ENCODE measurements around the gene NR6A1.

Gene NR6A1

GRCh38 chr9:124631326-124631725 lies 139.8 kb downstream of the NR6A1 start:
- DNase-seq (ENCODE audit: low spot score), result no peak
- in situ Hi-C loops (cut with MboI; ENCODE audit: low pct_unique_long_range_greater_than_20kb, low sequenced_read_pairs, unreplicated experiment), result loop anchor here (5.0 kb wide), 1 partner anchor 76 kb away; no protein-coding TSS in a partner anchor
- TF ChIP-seq CTCF (IDR thresholded peaks at IDR 0.05; ENCODE audit: extremely low read depth, insufficient read depth, missing control alignments), result no peak

GRCh38 chr9:124629600-124629999 lies 141.5 kb downstream of the NR6A1 start:
- in situ Hi-C loops (cut with MboI; ENCODE audit: low pct_unique_long_range_greater_than_20kb, low sequenced_read_pairs, unreplicated experiment), result loop anchor here (10.0 kb wide), 1 partner anchor 745 kb away; no protein-coding TSS in a partner anchor
- no peak for TF ChIP-seq CTCF (IDR thresholded peaks at IDR 0.05; ENCODE audit: extremely low read depth, insufficient read depth, missing control alignments)
- peak; percentile 29 for DNase-seq (ENCODE audit: low spot score)

GRCh38 chr9:124628741-124629140 lies 142.4 kb downstream of the NR6A1 start:
- in situ Hi-C loops (cut with MboI; ENCODE audit: low pct_unique_long_range_greater_than_20kb, low sequenced_read_pairs, unreplicated experiment), result loop anchor here (10.0 kb wide), 1 partner anchor 746 kb away; no protein-coding TSS in a partner anchor
- DNase-seq (ENCODE audit: low spot score), result no peak
- no peak for TF ChIP-seq CTCF (IDR thresholded peaks at IDR 0.05; ENCODE audit: extremely low read depth, insufficient read depth, missing control alignments)

- in situ Hi-C loops (cut with MboI; ENCODE audit: low pct_unique_long_range_greater_than_20kb, low sequenced_read_pairs, unreplicated experiment), result loop anchor here (10.0 kb wide), 1 partner anchor 749 kb away; no protein-coding TSS in a partner anchor
- no peak for TF ChIP-seq CTCF (IDR thresholded peaks at IDR 0.05; ENCODE audit: extremely low read depth, insufficient read depth, missing control alignments)
- DNase-seq (ENCODE audit: low spot score), result no peak
Observed at GRCh38 chr9:124626276-124626675, 144.8 kb downstream of the NR6A1 start.

- TF ChIP-seq CTCF (IDR thresholded peaks at IDR 0.05; ENCODE audit: extremely low read depth, insufficient read depth, missing control alignments), result no peak
- in situ Hi-C loops (cut with MboI; ENCODE audit: low pct_unique_long_range_greater_than_20kb, low sequenced_read_pairs, unreplicated experiment), result loop anchor here (10.0 kb wide), 1 partner anchor 750 kb away; no protein-coding TSS in a partner anchor
- DNase-seq (ENCODE audit: low spot score), result no peak
Observed at GRCh38 chr9:124625087-124625486, 146.0 kb downstream of the NR6A1 start.

- in situ Hi-C loops (cut with MboI; ENCODE audit: low pct_unique_long_range_greater_than_20kb, low sequenced_read_pairs, unreplicated experiment), result loop anchor here (10.0 kb wide), 1 partner anchor 750 kb away; no protein-coding TSS in a partner anchor
- TF ChIP-seq CTCF (IDR thresholded peaks at IDR 0.05; ENCODE audit: extremely low read depth, insufficient read depth, missing control alignments), result no peak
- DNase-seq (ENCODE audit: low spot score), result no peak
Observed at GRCh38 chr9:124624735-124624992, 146.4 kb downstream of the NR6A1 start.

Data from GM13977 (cell line).